GM23338 (cell line): ENCODE data around the gene ILKAP.

Source experiments
- EZH2 ChIP-seq: fragments of 200-600 bp; sonication (generic); IDR thresholded peaks from one replicate; pipeline ENCODE4 v1.8.0; 2017; ENCODE audit warnings: antibody characterized with exemption, mild to moderate bottlenecking, low read depth; ENCODE audit not compliant: unreplicated experiment
- TF ChIP-seq, protein P1 (sequence below), 2 experiments: fragments of 200-600 bp in 1 of 2; sonication (generic) in 1 of 2; conservative IDR thresholded peaks; 2 replicates each; pipeline versions ENCODE4 v1.5.1 to v1.6.1; 2016 to 2017; ENCODE audit warnings: antibody characterized with exemption in 2 of 2, low read depth in 2 of 2, mild to moderate bottlenecking in 2 of 2, moderate library complexity in 1 of 2

DNA sequence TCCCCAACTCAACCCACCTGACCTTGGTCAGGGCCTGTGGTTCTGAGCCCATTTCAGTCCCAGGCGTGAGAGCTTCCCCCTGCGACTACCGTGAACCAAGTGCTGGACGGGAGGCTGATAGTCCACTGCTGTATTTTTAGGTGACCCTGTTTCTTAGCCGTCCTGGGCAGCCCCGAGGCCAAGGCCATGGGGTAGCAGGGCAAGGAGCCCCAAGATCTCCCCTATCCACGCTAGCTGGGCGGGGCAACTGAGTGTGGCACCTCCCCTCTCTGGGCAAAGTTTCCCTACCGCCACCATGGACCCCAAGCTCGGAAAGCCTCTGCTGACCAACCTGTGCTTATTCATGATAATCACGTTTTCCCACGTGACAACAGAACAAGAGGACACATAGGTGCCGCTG lies 65.6 kb downstream of the ILKAP start:
- TF ChIP-seq, protein P1, sequence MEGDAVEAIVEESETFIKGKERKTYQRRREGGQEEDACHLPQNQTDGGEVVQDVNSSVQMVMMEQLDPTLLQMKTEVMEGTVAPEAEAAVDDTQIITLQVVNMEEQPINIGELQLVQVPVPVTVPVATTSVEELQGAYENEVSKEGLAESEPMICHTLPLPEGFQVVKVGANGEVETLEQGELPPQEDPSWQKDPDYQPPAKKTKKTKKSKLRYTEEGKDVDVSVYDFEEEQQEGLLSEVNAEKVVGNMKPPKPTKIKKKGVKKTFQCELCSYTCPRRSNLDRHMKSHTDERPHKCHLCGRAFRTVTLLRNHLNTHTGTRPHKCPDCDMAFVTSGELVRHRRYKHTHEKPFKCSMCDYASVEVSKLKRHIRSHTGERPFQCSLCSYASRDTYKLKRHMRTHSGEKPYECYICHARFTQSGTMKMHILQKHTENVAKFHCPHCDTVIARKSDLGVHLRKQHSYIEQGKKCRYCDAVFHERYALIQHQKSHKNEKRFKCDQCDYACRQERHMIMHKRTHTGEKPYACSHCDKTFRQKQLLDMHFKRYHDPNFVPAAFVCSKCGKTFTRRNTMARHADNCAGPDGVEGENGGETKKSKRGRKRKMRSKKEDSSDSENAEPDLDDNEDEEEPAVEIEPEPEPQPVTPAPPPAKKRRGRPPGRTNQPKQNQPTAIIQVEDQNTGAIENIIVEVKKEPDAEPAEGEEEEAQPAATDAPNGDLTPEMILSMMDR (conservative IDR thresholded peaks at IDR 0.05; ENCODE audit: low read depth in 2 of 2): no peak
- TF ChIP-seq EZH2: no peak
